Measurements from ENCODE around the gene SHMT1. TPM values are rescaled to one million over a fixed set of nuclear protein-coding genes. Genes with fewer than 3 reads are reported as not detected.
A peak's percentile ranks its signal among the peaks of the same experiment; 100 is the strongest.

Gene SHMT1
- total RNA-seq, 1 donor from 2014 or later, result 20.5 TPM

DNA sequence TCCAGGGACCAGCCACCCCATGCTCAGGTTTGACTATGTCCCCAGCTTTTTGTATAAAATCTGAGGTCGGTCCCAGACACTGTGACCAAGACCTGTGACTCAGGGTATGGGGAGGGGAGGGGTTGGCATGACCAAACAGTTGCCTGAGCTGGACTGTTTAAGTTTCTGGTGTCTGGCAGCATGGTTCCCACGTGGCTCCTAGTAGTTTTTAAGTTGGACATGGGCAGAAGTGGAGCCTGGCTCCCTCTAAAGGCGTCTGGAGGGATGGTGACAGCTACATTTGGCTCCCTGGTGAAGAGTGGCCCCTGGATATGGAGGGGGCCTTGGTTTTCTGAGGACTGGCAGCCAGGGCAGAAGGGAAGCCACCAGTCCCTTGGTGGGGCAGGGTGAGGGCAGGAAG, 40.3 kb downstream of the SHMT1 start:
- DNase-seq (ENCODE audit: low spot score in 2 of 2, unreplicated experiment in 2 of 2), result no peak
- Mint-ChIP-seq H3K27ac (no peak overlapping the region), H3K4me1 (peaks cover 23% of the 10 kb centered on the region), H3K9me3 (no peaks in the 10 kb centered on the region), H3K36me3 (peaks cover 19% of the 10 kb centered on the region), H3K4me3 (no peak overlapping the region), H3K27me3 (ENCODE audit: low read depth) (no peaks in the 10 kb centered on the region)
- TF ChIP-seq, protein P1, sequence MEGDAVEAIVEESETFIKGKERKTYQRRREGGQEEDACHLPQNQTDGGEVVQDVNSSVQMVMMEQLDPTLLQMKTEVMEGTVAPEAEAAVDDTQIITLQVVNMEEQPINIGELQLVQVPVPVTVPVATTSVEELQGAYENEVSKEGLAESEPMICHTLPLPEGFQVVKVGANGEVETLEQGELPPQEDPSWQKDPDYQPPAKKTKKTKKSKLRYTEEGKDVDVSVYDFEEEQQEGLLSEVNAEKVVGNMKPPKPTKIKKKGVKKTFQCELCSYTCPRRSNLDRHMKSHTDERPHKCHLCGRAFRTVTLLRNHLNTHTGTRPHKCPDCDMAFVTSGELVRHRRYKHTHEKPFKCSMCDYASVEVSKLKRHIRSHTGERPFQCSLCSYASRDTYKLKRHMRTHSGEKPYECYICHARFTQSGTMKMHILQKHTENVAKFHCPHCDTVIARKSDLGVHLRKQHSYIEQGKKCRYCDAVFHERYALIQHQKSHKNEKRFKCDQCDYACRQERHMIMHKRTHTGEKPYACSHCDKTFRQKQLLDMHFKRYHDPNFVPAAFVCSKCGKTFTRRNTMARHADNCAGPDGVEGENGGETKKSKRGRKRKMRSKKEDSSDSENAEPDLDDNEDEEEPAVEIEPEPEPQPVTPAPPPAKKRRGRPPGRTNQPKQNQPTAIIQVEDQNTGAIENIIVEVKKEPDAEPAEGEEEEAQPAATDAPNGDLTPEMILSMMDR (IDR thresholded peaks at IDR 0.05; ENCODE audit: unreplicated experiment), result no peak

DNA sequence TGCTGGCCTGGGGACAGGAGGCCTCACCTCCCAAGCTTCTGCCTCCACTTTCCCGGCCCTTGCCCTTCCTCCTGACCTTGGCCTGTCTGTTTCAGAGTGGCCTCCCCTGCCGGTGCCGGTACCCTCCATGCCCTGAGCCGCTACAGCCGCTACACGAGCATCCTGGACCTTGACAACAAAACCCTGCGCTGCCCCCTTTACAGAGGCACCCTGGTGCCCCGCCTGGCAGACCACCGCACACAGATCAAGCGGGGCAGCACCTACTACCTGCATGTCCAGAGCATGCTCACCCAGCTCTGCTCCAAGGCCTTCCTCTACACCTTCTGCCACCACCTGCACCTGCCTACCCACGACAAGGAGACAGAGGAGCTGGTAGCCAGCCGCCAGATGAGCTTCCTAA, 40.8 kb downstream of the SHMT1 start:
- Mint-ChIP-seq H3K4me1 (peaks cover 27% of the 10 kb centered on the region), H3K27ac (no peak overlapping the region), H3K9me3 (no peaks in the 10 kb centered on the region), H3K27me3 (ENCODE audit: low read depth) (no peaks in the 10 kb centered on the region), H3K36me3 (peaks cover 19% of the 10 kb centered on the region), H3K4me3 (no peak overlapping the region)
- DNase-seq (ENCODE audit: low spot score in 2 of 2, unreplicated experiment in 2 of 2), result no peak
- TF ChIP-seq, protein P1 (IDR thresholded peaks at IDR 0.05; ENCODE audit: unreplicated experiment), result no peak

DNA sequence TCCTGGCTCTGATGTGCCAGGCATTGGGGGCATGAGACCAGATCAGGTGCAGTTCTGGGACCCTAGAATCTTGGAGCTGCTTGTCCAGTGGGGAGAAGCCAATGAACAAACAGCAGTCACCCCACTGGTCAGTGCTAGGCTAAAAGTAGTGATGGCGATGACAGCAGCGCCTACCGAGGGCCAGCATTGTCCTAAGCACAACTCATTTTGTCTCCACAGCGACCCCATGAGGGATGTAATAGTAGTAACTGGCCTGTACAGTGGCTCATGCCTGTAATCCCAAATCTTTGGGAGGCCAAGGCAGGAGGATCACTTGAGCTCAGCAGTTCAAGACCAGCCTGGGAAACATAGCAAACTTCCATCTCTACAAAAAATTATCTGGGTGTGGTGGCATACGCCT, 42.0 kb downstream of the SHMT1 start:
- no peaks in the 10 kb centered on the region for H3K9me3 Mint-ChIP-seq
- H3K4me1 Mint-ChIP-seq, result peaks cover 40% of the 10 kb centered on the region
- TF ChIP-seq, protein P1 (IDR thresholded peaks at IDR 0.05; ENCODE audit: unreplicated experiment), result no peak
- peaks cover 26% of the 10 kb centered on the region for H3K36me3 Mint-ChIP-seq
- H3K27ac Mint-ChIP-seq, result no peak overlapping the region
- no peak overlapping the region for H3K4me3 Mint-ChIP-seq
- no peak for DNase-seq (ENCODE audit: low spot score in 2 of 2, unreplicated experiment in 2 of 2)
- H3K27me3 Mint-ChIP-seq (ENCODE audit: low read depth), result no peaks in the 10 kb centered on the region

DNA sequence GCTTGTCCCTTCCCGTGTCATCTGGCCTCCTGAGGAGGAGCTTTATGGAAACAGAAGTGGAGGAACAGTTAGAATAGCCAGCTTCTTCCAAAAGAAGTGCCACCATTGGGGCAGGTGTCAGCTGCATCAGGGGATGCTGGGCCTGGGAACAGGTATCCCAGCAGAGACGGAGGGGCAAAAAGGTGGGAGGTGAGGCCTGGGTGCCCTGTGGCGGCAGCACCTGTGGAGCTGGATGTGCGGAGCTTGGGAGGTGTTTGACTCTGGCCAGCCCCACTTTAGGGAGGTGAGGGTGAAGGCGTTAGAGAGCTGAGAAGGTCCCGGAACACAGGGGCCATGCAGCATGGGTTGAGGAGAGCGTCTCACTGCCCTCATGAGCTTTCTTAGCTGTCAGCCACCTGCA, 43.0 kb downstream of the SHMT1 start:
- Mint-ChIP-seq H3K27me3 (ENCODE audit: low read depth) (no peaks in the 10 kb centered on the region), H3K4me3 (no peak overlapping the region), H3K4me1 (peaks cover 48% of the 10 kb centered on the region), H3K36me3 (peaks cover 24% of the 10 kb centered on the region), H3K27ac (no peak overlapping the region), H3K9me3 (no peaks in the 10 kb centered on the region)
- no peak for DNase-seq (ENCODE audit: low spot score in 2 of 2, unreplicated experiment in 2 of 2)
- TF ChIP-seq, protein P1 (IDR thresholded peaks at IDR 0.05; ENCODE audit: unreplicated experiment), result no peak

DNA sequence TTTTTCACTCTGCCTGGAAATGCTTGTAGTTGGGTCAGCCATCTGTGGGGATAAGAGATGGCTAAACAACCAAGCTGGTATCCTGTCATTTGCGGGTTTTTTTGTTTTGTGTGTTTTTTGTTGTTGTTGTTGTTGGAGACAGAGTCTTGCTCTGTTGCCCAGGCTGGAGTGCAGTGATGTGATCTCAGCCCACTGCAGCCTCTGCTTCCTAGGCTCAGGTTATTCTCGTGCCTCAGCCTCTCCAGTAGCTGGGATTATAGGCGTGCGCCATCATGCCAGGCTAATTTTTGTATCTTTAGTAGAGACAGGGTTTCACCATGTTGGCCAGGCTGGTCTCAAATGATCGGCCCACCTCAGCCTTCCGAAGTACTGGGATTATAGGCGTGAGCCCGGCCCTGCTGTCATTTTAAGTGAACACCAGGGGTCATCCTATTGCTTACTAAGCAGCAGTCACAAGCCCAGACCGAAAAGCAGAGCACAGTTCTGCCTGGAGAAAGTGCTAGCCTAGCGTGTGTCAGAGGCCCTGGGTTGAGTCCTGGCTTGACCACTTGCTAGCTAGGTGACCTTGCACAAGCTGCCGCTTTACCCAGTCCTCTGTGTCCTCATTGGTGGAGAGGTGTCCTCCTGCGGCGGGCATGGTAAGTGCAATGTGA, 43.6 kb downstream of the SHMT1 start:
- Mint-ChIP-seq H3K36me3 (peaks cover 19% of the 10 kb centered on the region), H3K4me1 (peaks cover 48% of the 10 kb centered on the region), H3K27ac (no peak overlapping the region), H3K27me3 (ENCODE audit: low read depth) (no peaks in the 10 kb centered on the region), H3K9me3 (no peaks in the 10 kb centered on the region), H3K4me3 (peak overlapping the region; percentile 39)
- no peak for DNase-seq (ENCODE audit: low spot score in 2 of 2, unreplicated experiment in 2 of 2)
- TF ChIP-seq, protein P1 (IDR thresholded peaks at IDR 0.05; ENCODE audit: unreplicated experiment), result peak; percentile 40

All from mesothelial cell of epicardium (in vitro differentiated cells).